IMR-90 (cell line): ENCODE measurements around the gene RRP1B.

ENCODE experiments used
- BHLHE40 ChIP-seq: fragments of 150-350 bp; IDR thresholded peaks from 2 replicates; pipeline ENCODE4 v1.6.1; 2016; ENCODE audit warnings: mild to moderate bottlenecking, low read depth, low read length
- CEBPB ChIP-seq: IDR thresholded peaks from 2 replicates; pipeline ENCODE4 v1.6.1; 2012; ENCODE audit warnings: low read depth, low read length, improper control_type of control experiment
- CHD1 ChIP-seq: IDR thresholded peaks from 2 replicates; pipeline ENCODE4 v1.6.1; 2012; ENCODE audit warnings: low read depth, low read length, improper control_type of control experiment
- CTCF ChIP-seq: conservative IDR thresholded peaks from 2 replicates; pipeline ENCODE4 v1.5.1; 2012; ENCODE audit warnings: mild to moderate bottlenecking, low read depth, low read length, improper control_type of control experiment
- ELK1 ChIP-seq: fragments of 150-350 bp; IDR thresholded peaks from 2 replicates; pipeline ENCODE4 v1.6.1; 2016; ENCODE audit warnings: low read depth, mild to moderate bottlenecking, low read length, moderate library complexity, borderline replicate concordance
- FOS ChIP-seq: fragments of 150-350 bp; IDR thresholded peaks from 2 replicates; pipeline ENCODE4 v1.6.1; 2016; ENCODE audit warnings: low read depth, low read length
- MAZ ChIP-seq: IDR thresholded peaks from 2 replicates; pipeline ENCODE4 v1.6.1; 2012; ENCODE audit warnings: low read depth, mild to moderate bottlenecking, low read length, improper control_type of control experiment, moderate library complexity, borderline replicate concordance
- MXI1 ChIP-seq: IDR thresholded peaks from 2 replicates; pipeline ENCODE4 v1.6.1; 2012; ENCODE audit warnings: low read depth, mild to moderate bottlenecking, low read length, moderate library complexity, borderline replicate concordance
- NFE2L2 ChIP-seq: fragments of 150-350 bp; IDR thresholded peaks from 2 replicates; pipeline ENCODE4 v1.6.1; 2016; ENCODE audit warnings: low read depth, mild to moderate bottlenecking, low read length
- POLR2A ChIP-seq: IDR thresholded peaks from 2 replicates; pipeline ENCODE4 v1.6.1; 2012; ENCODE audit warnings: mild to moderate bottlenecking, low read depth, low read length
- RCOR1 ChIP-seq: IDR thresholded peaks from 2 replicates; pipeline ENCODE4 v1.6.1; 2012; ENCODE audit warnings: mild to moderate bottlenecking, low read length, improper control_type of control experiment; ENCODE audit not compliant: insufficient replicate concordance
- RFX5 ChIP-seq: IDR thresholded peaks from 2 replicates; pipeline ENCODE4 v1.8.0; 2012; ENCODE audit warnings: low read depth, mild to moderate bottlenecking, low read length, moderate library complexity
- USF2 ChIP-seq: fragments of 150-350 bp; IDR thresholded peaks from 2 replicates; pipeline ENCODE4 v1.6.1; 2017; ENCODE audit warnings: mild to moderate bottlenecking, antibody characterized with exemption, low read length, low read depth

GRCh38 chr21:43693981-43694380 lies 34.6 kb downstream of the RRP1B start:
- no peak for TF ChIP-seq CTCF
- TF ChIP-seq MXI1 = no peak
- TF ChIP-seq POLR2A = no peak
- no peak for TF ChIP-seq RCOR1
- TF ChIP-seq RFX5 = no peak
- TF ChIP-seq USF2 = no peak
- TF ChIP-seq CEBPB = no peak
- TF ChIP-seq MAZ = no peak
- no peak for TF ChIP-seq BHLHE40
- TF ChIP-seq CHD1 = no peak
- no peak for TF ChIP-seq ELK1
- TF ChIP-seq FOS = no peak
- TF ChIP-seq NFE2L2 = no peak
